ENCODE measurements around the gene GRIK2.

The GRIK2 gene

DNA sequence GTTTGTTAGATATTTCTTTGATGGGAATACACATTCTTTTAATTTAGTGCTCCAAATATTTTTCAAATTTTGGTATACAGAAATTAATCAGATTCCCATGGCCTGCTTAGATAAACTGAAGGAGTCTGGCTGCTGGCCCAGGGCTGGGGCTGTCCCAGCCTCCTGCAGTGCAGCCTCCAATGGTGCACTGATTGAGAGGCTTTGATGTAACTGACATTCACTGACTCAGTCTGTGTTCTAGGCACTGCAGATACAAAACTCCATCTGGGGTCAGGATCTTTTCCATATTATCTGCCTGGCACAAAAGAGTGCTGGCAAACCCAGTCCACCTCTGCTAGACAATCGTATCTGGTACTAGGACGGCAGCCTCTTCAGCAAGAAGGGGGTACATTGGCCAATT is 64.8 kb downstream of the GRIK2 start:
- DNase-seq (ENCODE audit: low spot score) = no peak

DNA sequence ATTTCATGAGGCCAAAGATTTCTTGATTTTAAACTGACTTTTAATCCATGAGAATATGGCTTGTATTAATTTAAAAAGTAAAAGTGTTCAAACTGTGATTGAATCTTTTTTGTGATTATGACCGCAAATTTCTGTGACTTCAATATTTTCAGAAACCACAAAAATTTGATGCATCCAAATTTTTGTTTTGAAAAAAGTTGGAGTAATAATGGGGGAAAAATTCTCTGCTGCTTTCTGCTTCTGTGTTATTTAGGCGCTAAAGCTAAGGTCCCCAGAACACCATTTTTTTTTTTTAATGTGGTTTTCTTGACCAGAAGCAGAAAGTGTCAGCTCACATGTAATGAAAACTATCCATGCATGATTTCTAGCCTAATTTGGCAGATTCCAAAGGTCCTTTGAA is 65.3 kb downstream of the GRIK2 start:
- DNase-seq (ENCODE audit: low spot score) = no peak

DNA sequence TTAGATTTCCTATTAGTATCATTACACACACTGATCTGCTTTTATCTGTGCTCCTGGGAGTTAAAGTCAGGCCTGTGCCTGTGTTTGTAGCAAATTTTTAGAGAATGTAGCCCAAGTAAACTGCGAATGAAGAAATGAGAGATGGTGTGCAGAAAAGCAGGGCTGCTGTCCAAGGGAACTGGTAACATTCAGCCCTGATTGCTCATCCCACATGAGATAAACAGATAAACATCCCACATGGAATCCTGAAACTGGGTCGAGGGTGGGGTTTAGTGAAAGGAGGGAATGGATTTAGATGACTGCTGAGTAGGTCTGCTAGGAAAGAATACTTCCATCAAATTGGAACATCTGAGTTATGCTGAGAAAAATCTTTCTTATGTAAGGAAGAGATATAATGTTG is 69.1 kb downstream of the GRIK2 start:
- no peak for DNase-seq (ENCODE audit: low spot score)

DNA sequence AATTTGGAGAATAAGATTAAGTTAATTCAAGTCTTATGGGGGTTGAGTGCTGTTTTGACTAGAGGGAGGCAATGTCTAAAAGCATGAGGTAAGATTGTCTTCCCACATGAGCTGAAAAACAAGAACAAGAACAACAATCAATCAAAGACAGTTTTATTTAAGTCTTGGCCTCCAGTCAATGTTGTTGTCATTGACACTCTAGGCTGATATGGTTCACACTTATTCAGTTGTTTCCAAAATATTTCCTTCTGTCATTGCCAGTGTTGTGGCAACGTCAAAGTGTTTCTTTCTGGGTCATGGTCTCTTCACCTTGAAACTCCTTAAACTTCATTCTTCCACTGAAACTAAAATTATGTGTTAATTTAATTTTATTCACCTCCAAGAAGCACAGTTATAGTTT is 72.4 kb downstream of the GRIK2 start:
- no peak for DNase-seq (ENCODE audit: low spot score)

DNA sequence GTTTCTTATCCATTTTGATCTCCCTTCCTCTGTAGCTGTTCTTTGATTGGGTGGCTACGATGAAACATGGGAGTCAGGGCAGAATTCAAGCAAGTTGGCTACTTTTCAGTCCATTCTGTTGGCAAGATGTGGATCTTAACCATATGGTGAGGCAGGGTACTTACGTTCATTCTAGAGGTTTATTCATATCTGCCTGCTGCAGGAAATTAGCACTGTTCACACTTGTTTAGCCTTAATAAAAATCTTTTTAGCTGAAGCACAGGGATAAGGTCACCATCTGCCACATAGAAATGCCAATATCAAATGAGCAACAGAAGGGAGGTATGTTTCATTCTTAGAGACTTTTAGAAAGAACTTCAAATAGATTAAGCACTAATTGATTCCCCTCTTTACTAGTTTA is 83.9 kb downstream of the GRIK2 start:
- DNase-seq (ENCODE audit: low spot score) = no peak

DNA sequence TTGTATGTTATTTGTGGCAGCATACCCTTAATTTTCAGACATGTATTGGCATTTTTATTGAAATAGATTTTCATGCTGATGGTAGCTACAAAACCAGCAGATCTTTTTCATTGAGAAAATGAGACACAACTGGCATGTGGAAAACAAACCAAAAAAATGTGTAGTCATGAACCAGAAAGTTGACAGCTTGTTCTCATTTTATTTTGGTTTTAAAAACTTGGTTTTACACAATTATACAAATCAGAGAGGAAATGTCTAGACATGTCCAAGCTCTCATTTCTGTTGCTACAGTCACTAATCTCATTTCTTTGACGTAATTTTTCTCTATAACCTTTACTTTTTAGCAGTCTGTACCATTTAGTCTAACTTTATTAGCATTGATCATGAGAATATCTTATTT is 85.4 kb downstream of the GRIK2 start:
- DNase-seq (ENCODE audit: low spot score) = no peak

DNA sequence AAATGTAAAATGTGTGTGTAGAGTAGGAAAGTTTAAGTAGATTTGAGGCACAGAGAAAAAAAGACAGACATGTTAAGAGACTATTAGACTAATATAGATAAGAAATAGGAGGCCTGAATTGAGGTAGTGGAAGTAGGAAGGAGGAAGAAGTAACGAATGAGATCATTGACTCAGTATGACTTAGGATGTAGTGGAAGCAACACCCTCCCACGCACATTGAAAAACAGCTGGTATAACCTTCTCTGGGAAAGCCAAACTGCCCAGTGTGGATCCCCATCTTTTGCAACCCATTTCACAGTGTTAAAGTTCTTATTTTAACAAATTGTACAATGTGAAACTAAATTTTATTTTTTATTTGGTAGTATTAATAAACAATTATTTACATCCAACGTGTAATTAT is 89.1 kb downstream of the GRIK2 start:
- no peak for DNase-seq (ENCODE audit: low spot score)

DNA sequence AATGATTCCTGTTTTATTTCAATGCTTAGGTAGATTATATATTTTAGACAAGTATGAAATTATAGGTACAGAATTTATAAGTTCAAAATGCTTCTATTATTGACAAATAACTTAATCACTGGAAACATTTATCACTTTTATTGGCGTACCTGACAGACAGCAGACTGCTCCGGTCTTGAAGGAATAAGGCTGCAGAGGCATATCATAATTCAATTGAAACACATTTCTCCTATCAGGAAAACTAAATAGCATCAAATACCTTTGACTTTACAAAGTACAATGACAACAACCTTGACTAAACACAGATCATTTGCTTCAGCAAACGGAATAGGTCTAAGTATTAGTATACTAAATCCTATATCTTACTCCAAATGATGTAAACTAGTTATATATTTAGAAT is 91.3 kb downstream of the GRIK2 start:
- no peak for DNase-seq (ENCODE audit: low spot score)

DNA sequence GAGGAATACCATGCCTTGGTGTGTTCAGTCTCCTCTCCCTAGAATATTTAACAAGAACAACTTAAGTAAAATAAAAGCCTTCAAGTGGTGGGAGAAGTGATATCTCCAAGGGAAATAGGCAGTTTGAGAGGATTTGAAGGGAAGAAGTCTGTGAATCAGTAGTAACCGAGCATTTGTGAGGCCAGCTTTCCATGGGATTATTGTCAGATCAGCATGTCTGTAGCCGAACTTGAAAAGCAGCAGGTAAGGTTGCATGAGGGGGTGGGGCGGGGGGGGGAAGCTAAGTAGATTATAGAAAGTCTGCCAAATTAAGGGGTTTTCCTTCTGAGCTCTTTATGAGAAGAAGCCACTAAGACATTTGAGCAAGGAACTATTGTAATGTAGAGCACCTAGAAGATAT is 92.6 kb downstream of the GRIK2 start:
- no peak for DNase-seq (ENCODE audit: low spot score)

DNA sequence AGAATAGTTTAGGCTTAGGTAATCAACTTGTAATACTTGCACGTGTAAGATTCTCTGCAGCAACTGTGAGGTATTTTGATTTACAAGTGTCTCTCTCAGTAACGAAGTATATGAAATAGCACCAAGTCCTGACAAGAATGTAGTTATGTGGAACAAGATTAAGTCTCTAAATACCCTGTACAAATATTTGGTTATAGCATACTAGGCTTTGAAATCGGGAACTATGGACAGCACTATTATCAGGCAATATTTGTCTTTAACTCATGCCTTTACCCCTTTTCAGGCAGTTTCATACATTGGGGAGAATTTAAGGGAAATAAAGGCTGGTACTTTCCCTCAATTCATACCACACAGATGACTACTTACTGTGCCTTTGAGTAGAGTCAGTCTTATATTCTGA is 93.2 kb downstream of the GRIK2 start:
- DNase-seq (ENCODE audit: low spot score) = no peak

DNA sequence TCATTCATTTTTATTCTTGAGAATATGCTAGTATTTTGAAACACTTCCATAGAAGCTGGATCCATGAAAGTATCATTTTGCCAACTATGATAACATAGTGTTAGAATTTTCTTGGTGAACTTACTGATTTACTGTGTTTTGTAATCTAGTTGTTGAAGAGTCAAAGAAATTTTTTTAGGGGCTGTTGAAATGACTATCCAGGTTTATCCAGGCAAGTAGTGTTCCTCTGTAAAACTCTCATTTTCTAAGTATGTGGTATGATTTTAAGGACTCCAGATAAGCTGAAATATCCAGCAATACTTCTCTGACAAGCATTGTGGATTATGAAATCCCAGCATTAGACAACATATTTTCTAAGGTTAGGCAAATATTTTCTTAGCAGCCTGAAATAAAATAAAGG is 95.9 kb downstream of the GRIK2 start:
- DNase-seq (ENCODE audit: low spot score) = no peak

DNA sequence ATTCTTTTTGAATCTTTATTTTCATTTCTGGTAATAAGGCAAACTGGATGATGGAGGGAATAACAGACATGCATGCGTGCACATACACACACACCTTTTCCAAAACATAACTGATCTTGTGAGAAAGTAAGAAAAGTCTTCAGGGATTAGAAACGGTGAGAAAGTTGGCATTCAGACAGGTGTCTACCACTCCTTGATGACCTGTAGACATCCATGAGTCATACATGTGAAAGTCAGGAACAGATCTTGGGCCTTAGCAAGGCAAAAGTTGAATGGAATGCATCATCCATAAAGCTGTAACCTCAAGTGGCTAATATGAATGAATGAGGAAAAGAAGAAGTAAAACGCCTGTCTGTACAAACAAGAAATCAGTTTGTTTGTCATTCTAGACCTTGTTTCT is 97.3 kb downstream of the GRIK2 start:
- DNase-seq (ENCODE audit: low spot score) = no peak

DNA sequence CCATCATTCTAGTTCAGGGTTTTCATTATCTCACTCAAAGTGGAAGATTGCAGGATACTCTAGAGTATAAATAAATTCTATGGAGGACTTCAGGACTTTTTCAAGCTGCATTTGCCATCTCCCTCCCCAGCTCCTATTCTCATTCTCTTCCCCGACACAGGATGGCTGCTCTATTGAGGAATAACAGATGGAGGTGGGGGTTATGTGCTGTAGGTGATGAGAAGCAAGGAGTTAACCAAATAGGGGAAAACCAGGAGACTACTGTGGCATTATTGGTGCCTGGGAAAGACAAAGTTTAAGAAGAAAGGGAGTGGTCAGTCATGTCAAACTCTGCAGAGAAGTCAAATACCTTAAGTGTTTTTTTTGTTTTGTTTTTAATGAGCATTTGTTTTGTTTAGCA is 109.3 kb downstream of the GRIK2 start:
- DNase-seq (ENCODE audit: low spot score) = no peak

DNA sequence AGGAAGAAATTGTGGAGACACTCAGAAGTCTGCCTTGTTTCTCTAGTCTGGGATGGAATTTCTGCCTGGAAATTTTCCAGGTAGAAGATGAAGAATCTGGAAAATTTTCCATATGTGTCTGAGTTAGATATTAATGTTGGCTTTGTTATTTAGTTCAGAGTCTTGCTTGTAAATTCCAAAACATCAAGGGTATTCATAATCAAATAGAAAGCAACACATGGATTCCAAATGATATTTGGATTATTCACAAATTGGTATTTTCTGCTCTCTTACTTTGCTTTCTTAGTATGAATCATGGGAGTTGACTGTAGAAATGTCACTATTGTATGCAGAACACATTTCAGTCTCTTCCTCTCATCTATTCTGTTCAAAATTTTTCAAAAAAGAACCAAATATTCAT is 116.0 kb downstream of the GRIK2 start:
- no peak for DNase-seq (ENCODE audit: low spot score)

DNA sequence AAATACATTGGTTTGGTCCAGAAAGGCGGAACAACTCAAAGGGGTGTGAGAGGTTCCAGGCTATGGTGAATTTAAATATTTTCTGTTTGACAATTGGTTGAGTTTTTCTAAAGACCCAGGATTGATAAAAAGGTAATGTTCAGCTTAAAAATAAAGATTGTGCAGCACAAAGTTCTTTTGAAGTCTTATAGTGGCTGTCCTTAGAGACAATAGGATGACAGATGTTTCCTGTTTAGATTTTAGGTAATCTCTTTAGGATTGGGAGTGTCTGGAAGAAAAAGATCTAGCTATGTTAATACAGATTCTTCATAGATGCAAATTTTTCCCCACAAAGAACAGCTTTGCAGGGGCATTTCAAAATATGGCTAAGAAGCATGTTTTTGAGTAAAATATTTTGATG is 119.7 kb downstream of the GRIK2 start:
- DNase-seq (ENCODE audit: low spot score) = no peak

DNA sequence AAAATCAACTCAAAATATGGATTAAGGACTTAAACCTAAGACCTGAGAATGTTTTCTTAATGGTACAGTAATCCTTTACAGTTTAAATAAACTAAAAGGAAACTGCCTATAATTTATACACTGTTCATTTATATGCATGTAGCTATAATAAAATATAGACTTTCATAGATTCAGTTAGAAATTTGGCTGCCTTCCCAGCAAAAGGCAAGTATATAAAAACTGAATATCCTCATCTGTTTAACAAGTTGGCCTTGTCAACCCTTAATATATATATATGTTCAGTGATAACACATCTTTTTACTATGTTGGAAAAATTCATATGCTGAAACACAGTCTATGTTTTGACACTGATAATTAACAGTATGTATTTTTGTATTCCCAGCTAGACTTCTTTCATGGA is 123.1 kb downstream of the GRIK2 start:
- DNase-seq (ENCODE audit: low spot score) = no peak

DNA sequence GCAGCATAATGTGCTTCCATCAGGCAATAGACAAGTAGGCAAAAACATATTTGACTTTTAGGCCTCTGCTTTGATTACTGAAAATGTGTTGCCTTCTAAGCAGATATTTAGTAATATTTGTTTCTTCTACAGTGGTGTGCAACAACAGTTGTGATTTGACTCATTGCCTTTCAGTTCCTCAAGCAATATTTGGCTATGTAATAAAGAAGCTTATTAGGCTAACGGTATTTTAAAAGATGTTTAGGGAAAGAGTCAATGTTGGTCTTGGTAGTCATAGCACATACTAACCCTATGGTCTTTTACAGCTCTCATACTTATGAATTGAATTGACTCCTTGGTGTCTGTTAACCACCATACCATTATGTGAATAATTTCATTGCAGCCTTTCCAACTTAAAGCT is 124.1 kb downstream of the GRIK2 start:
- no peak for DNase-seq (ENCODE audit: low spot score)

DNA sequence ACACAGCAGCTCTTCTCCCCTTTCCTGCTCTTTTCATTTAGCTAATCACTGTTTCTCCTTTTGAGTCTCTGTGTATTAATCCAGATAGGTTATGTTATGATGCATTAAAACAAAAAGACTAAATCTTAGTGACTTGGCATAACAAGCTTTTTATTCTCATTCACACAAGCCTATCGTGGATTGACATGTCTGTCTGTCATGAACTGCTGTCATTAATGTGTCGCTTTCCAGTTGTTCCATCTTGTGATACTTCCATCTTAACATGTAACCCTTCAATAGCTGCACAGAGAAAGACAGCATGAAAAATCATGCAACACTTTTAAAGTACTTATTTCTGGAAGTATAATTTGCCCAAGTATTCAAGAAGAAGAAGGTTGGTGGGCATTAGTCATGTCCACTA is 128.7 kb downstream of the GRIK2 start:
- no peak for DNase-seq (ENCODE audit: low spot score)

DNA sequence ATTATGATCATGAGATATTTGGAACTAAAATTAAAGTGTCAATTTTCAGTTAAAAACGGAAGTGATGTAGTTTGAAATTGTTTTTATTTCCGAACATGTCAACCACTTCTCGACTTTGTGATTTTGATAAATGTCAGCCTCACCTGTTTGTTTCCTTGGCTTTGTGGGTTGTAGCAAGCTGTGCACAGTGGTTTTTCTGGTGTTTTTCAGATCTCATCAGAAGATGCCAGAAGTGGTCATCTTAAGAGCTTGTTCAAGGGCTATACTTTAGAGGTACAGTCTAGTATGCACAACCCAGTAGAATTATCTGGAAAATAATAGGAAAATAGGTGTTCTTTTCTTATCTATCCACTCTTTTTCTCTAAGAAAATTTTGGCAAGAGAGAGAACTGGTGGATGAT is 134.0 kb downstream of the GRIK2 start:
- DNase-seq (ENCODE audit: low spot score) = no peak

DNA sequence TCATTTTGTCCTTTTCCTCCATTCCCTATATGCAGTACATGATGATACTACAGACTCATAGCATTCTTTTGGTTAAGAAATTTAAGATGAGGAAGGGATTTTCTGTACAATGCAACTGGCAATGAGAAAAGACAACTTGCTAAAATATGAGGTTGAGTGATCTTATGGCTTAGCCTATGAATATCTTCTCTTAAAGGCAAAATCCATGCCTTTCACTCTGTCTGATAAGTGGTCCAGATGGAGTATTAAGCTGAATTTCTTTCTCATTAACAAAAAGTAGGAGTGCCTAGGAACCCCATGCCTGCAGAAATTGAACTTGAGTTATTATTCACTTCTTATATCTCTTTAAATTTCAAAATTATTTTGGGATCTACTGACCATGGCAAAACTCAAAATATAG is 135.3 kb downstream of the GRIK2 start:
- DNase-seq (ENCODE audit: low spot score) = no peak

DNA sequence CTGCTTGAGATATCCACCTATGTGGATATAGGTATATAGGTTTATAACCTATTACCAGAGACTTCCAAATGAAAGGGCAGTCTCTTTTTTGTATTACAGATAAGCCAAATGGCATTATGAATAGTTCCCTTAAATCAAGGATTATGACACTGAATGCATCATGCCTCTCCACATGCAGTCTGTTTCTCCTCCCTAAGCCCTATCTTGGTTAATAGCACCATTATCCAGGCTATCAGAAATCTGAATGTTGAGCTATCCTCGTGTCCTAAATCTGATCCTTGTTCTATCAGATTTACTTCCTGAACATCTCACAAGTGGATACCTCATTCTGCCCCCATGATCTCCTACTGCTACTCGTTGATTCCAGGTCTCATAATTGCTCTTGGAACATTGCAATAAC is 138.0 kb downstream of the GRIK2 start:
- no peak for DNase-seq (ENCODE audit: low spot score)

DNA sequence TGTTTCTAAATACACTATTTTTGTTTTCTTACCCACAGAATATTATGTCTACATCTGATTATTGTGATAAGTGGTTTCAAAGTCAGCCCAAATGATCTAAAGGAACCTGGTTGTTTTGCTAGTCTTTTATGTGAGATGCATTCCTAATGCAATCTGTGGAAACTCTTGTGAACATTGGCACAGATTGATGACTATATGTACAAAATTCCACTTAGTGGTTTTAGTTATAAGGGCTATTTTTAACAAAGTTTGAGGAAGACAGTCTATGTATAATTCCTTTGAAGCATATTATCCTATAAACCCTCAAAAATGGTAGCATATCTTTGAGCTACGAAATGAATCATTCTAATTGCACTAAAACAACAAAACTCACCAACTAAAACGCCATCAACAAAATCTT is 140.9 kb downstream of the GRIK2 start:
- no peak for DNase-seq (ENCODE audit: low spot score)

DNA sequence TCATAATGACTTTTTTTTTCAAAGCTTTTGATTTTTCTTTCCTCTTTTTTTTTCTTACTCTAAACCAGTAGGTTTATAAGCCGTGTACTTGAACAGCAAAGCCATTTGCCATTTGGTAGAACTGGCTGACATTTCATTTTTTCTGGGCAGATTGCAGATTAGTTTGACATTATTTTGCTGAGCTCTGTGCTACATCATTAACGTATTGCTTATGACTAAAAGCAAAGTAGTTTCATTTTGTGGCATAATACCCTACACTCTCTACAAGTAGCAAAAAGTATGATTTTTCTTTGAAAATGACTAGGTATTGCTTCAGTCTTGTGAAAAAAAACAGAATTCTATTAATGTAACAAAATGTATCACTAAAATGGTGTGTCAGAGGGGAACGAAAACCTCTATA is 141.3 kb downstream of the GRIK2 start:
- no peak for DNase-seq (ENCODE audit: low spot score)

DNA sequence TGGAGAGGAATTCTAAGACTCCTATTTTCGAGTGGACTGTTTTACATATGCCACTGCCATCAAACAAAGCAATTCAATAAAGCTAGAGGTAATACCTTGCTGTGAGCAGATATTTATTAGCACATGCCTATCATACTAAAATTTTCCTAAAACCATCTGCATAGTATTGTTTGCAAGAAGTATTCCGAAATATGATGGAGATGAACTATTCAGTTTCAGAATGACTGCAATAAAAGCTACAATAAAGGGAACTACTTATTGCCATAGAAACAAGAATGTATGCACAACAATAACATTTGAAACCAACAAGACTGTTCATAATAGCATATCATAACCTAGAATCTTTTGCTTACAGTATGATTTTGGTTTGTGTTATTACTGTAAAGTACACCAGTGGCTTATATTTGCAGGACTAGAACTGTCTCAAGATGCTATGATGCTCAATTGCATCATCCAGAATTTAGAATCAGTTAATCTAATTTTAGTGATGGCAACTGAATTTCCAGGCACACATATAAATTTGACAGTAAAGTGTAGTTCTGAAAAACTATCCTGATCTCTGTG is 144.3 kb downstream of the GRIK2 start:
- DNase-seq (ENCODE audit: low spot score) = no peak

Measured in left forelimb (tissue), 1 donor.